HuH-7 (cell line): ENCODE measurements around the gene CHCHD1.
A peak's percentile ranks its signal among the peaks of the same experiment; 100 is the strongest.
"Not testable (repeated sequence)": the region's sequence is repeated elsewhere in the genome, so short reads cannot be mapped to it uniquely, and the experiment has no call there.

Source experiments
- DNase-seq: peaks from one replicate; pipeline ENCODE4 v3.0.0; 2011; ENCODE audit warnings: low spot score

The CHCHD1 gene

DNA sequence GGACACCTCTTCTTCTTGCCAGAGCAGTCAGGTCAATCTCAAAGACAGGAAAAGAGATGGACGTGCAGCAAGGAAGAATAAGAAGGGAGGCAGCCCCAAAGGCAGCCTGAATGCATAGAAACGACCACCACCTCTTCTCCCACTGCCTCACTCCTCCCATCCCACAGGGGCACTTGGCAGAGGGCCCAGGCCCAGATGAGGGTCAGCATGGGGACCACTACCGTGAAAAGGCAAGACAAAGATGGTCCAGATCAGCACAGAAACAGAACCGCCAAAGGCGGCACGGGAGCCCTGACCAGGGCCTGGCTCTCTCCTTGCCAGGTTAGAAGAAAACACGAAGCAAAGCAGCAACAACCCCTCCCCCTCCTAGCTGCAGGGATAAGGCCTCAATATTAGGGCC lies 31.5 kb downstream of the CHCHD1 start:
- no peak for DNase-seq

DNA sequence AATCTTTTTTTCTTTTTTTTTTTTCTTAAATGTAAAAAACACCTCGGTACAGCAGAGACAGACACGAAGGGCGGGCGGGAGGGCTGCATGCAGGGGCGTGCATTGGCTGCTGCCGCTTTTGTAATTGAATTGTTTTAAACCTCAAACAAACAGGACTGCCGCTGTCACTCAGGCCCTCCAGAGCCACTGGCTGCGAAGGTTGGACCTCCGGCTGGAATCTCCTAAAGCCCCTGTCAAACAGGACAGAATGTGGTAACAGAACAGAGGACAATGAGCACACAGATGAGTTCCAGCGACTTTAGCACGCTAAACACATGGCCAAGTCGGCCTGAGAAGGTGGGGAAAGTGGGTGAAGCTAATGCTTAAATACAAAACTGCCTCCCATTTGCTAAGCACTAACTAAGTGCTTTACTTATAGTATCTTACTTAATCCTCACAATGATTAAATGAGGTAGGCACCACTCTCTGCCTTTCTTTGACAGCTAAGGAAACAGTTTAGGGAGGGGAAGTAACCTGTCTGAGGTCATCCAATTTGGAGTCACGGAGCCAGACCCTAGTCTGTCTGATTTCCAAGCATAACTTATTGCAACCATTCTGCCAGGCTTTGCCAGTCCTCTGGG lies 32.5 kb downstream of the CHCHD1 start:
- no peak for DNase-seq

DNA sequence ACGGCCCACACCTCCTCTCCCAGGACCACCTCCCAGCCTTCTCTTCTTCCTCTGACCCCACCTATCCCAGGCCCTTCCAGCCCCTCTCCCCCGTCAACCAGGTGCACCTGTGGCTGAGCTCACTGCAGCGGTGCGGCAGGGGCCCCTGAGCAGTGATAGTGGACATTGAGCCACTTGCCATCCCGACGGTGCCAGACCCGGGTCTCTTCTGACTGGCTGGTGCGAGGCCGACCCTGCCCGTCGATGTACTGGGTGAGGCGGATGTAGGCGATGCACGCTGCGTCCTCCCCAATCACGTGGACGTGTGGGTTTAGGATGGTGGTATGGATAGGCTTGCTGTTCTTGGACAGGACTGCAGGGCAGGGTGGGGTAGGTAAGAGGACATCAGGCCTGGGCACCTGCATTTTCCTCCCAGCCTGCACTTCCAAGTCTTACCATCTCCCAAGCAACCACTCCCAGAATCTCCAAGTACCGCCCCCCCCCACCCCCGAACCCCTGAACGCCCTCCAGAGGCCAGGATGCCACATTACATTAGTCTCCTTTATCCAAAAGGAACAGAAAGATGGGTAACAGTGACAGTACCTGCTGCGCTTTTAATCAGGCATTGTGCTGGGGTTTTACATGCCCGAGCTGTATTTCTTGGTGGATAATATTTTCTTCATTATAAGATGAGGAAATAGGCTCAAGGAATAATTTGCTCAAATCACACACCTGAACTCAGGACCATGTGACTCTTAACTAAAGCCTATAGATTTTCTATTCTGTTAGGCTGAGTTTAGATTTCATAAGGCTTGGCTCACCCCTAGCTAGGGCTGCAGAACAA lies 33.3 kb downstream of the CHCHD1 start:
- peak; percentile 58 for DNase-seq

DNA sequence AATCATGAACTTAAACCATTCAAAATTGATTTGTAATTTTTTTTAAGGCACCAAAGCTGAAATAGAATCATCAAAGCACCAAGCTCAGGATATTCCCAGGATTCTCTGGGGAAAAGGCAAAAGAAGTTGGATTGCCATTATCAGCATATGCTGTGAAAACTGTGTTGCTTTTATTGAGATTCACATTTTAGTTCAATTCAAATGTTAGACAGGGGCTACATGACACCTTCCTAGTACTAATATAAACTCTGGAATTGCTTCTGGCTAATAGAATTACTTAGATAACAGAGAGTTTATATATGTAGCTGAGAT lies 33.8 kb downstream of the CHCHD1 start:
- no peak for DNase-seq

DNA sequence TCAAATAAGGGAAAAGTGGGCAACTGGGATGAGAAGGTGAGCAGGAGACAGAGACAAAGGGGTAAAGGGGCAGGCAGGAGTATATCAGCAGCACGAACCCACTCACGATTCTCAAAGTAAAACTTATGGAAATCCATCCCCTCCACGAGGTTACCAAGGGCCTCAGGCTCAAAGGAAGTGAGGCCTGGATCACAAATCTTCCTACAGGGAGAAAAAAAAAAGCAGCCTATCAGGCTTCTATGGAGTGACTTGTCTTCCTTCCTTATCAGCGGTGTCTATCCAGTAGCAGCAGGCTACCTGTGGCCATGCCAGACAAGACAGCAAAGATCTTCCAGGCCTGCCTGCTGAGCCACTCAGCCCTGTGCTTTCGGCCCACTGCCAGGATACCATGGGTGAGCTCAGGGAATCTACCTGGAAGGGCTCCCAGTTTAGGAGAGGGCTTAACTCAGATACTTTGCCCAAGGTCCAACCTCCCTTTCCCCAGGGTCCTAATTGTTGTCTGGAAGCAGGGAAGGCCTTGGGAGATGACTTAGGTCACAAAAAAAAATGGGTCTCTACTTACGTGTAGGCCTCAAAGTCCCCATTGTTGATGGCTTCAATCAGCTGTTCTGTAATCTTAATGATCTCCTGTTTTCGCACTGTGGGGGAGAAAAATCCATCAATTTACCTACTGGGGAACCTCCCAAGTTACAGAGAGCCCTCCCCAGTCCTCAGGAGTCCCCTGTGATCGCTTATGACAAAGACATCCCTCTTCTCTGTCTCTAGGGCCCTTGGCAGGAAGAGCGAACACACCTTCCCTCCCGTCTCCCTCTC lies 35.3 kb downstream of the CHCHD1 start:
- DNase-seq: no peak

DNA sequence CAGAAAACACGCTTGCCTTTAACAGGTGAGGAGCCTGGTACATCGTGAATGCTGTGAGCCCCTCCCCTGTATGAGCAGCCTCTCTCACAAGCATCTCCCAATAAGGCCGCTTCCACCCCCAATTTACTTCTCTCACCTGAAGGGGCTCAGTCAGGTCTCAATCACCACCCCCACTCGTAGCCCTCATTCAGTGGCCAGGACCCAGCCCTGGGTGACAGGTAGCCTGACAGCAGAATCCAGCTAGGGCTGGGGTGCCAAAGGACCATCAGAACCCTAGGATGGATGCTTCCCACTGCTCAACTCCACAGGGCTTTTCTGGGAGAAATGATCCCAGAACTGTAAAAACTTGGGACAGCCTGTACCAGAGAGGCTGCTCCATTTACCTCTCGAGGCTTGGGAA lies 36.0 kb downstream of the CHCHD1 start:
- no peak for DNase-seq

DNA sequence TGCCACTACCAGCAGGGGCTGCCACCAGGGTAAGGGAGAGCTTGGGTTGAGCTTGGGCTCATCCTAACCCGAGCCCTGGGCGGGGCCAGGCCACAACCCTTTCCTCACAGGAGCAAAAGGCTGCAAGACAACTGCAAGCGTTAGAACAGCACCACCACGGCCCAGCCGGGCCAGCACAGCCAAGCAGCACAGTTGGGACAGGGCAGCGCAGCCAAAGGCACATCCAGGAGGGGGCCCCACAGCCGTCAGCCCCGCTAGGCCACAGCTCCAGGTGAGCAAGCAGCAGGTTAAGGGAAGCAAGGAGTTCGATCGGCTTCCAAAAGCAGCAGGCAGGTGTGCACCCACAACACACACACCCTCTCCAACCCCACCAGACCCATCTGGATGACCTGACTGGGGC lies 36.6 kb downstream of the CHCHD1 start:
- no peak for DNase-seq

DNA sequence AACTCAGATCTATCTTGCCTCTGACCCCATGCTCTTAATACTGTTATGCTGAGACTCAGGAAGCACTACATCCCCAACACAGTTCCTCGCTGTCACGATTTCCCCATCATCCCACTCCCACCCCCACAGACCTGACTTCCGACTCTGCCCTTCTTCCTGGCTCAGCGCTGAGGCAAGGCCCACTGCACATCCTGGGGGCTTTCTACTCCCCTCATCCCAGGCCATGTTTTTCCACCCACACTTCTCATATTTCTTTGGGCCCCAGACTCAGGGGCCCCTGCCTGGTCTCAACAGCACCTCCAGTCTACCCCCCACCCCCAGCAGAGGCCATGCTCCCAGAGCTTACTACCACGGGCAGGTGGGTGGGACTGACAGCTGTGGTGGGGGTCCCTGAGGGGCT lies 37.2 kb downstream of the CHCHD1 start:
- DNase-seq: no peak

DNA sequence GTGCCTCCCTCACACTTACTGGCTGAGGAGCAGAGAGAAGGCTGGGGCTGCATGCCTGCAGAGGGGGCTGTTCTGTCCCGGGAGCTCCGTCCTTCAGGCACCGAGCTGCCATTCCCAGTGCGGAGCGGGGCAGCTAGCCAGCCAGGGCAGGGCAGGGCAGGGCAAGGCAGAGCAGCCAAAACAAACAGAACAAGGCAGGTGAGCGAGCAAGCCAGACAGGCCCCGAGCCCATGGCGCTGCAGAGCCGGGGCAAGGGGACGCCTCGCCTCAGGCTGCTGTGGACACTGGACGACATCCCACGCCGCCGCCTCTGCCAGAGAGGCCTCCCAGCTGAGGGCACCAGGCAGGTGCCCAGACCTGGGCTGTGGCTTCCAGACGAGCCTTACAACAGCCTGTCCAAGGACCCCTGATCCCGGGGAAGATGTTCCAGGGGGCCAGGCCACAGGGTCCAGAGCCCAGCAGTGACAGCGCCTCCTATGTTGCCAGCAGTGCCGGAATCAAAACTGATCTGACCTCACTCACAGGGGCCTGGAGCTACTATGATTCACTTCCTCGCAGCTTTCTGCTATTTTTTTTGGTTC lies 37.8 kb downstream of the CHCHD1 start:
- no peak for DNase-seq

DNA sequence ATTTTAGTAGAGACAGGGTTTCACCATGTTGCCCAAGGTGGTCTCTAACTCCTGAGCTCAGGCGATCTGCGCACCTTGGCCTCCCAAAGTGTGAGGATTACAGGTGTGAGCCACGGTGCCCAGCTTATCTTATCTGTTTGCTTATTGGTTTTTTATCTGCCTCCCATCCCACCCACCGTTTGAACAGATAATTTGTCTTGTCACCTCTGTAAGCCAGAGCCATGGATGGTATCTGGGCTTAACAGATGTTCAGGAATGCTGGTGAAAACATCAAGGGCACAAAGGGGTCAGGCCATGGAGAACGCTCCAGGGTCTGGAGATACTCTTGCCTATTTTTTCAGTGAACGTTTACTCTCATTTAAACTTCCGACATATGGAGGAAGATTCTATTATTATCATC lies 41.5 kb downstream of the CHCHD1 start:
- DNase-seq: no peak

DNA sequence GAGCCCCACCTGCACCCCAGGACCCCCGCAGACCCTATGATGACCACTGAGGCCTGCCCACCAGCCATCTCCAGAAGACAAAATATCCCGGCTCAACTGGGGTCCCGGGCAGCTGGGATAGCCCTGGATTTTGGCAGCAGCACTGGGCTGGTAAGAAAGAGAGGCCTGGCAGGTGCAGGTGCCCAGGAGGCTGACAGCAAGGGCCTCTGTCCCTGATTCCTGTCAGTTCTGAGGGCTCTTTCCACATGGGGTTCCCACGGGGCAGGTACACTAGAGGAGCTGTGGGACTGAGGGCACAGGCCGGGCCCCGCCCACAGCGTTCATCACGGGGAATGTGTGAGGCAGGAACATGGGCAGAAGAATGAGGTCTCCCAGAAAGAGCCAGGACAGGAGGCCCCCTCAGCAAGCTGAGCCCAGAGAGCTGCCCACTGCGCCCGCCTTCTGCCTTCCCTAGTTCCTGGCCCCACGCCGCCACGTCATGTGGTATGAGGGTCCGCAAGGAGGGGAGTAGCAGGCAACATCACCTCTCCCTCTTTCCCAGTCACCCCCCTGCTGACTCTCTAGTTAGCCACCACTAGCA lies 42.4 kb downstream of the CHCHD1 start:
- DNase-seq: no peak

DNA sequence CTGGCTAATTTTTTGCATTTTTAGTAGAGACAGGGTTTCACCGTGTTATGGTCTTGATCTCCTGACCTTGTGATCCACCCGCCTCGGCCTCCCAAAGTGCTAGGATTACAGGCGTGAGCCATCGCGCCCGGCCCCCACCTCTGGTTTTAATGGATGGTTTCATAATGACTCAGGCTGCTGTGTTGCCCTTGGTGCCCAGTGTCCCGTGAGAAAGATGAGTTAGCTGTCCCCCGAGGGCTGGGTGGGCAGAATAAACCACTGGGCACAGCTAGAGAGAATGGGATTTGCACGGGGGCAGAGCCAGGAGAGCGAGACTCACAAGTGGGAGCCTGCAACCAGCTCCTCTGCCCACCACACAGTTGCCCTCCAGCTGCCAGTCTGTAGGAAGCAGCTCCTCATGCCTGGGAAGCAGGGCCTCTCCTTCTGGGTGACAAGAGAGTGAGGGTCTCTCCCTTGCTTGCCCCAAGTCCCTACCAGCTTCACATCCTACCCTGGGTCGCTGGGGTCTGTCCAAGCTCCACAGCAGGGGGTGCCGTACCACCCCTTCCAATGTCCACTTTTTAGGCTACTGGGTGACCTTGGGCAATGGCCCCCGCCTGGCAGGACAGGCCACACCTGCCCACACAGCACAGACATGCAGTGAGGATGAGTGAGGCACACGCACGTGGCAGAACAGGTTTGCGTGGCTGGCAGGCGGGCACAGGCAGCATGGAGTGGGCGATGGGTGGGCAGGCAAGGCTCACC lies 45.7 kb downstream of the CHCHD1 start:
- no peak for DNase-seq

DNA sequence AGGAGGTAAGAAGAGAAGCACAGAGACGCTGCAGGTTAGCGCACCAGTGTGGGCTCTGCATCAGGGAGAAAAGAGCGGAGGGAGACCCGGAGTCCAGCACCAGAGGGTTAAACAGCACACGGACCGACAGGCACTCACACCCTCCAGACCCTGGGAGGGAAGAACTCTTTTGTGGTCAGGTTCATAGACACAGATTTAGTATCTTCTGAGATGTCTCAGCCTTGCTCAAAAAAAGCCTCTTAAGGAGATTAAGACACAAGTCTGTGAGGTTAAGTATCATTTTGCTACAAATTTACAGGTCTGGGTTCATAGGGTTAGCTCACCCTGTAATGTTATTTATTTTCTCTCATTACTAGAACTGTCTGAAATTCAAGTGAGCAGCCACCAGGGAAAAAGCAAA lies 46.3 kb downstream of the CHCHD1 start:
- DNase-seq: no peak

DNA sequence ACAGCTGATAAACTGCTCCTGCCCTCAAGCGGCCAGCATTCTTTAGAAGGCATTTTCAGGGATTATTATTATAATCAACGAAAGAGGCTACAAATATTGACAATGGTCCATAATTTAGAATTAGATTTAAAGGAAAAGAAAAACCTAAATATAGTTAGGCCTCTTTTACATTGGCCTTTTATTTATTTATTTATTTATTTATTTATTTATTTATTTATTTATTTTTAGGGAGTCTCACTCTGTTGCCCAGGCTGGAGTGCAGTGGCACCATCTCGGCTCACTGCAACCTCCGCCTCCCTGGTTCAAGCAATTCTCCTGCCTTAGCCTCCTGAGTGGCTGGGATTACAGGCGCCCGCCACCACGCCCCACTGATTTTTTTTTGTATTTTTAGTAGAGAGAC lies 47.2 kb downstream of the CHCHD1 start:
- DNase-seq: not testable (repeated sequence)
